Sciatic nerve (tissue), 2 donors: ENCODE results near the gene AP3D1. TPM values are rescaled to one million over a fixed set of nuclear protein-coding genes. Genes with fewer than 3 reads are reported as not detected.
"Not testable (repeated sequence)": the region's sequence is repeated elsewhere in the genome, so short reads cannot be mapped to it uniquely, and the experiment has no call there.

Experiments
- ATAC-seq: fragments of 200-7000 bp; cut with Tn5 transposase; one replicate; pipeline ENCODE4 v1.9.1; 2020; ENCODE audit warnings: mild to moderate bottlenecking, moderate library complexity
- DNase-seq: peaks from one replicate; pipeline ENCODE4 v3.0.0-alpha.2; 2020; ENCODE audit warnings: low spot score
- intact Hi-C: fragments of 100-400 bp; cut with DNase I; formaldehyde crosslinking; loops from one replicate; pipeline ENCODE4 v1.14.2; 2022
- total RNA-seq: library from RNA; stranded (reverse); fragmentation: NEBNext Ultra II Directional; extraction: Animal tissue kit (Norgen Biotek cat#: 25700); gene quantifications from one replicate; pipeline ENCODE4 v1.2.1, GENCODE V29; 2021
- donor health status: DM: no; HTN: no; CAD: no.
- donor health status: DM: no; HTN: no; CAD: no.

The AP3D1 gene
- total RNA-seq, 1 donor from 2014 or later: 81.4 TPM

- DNase-seq (no peak), ATAC-seq (peak; percentile 87)
- intact Hi-C loops: loop anchor here (10.0 kb wide), 1 partner anchor 358 kb away; no protein-coding TSS in a partner anchor
Measured at GRCh38 chr19:2132731-2133490, 18.5 kb downstream of the AP3D1 start.

GRCh38 chr19:2132191-2132590 is 19.2 kb downstream of the AP3D1 start:
- DNase-seq (no peak), ATAC-seq (peak; percentile 7)
- intact Hi-C loops: loop anchor here (10.0 kb wide), 1 partner anchor 357 kb away; no protein-coding TSS in a partner anchor

DNA sequence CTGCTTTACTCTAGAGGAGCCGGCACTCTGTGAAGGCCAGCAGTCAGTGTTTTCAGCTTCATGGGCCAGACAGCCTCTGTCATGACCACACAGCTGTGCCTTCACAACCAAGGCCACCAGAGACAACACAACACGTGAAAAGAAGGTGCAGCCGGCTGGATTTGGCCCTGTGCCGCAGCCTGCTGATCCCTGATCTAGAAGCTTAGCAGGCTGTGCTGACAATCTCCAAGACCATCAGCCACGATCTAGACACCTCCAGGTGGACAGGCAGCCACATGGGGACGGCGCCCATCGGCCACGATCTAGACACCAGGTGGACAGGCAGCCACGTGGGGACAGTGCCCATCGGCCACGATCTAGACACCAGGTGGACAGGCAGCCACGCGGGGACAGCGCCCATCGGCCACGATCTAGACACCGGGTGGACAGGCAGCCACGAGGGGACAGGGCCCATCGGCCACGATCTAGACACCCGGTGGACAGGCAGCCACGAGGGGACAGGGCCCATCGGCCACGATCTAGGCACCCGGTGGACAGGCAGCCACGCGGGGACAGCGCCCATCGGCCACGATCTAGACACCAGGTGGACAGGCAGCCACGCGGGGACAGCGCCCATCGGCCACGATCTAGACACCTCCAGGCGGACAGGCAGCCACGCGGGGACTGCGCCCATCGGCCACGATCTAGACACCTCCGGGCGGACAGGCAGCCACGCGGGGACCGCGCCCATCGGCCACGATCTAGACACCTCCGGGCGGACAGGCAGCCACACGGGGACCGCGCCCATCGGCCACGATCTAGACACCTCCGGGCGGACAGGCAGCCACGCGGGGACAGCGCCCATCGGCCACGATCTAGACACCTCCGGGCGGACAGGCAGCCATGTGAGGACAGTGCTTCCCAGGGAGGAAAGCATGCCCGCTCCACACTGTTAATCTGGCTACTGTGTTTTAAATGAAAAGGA is 20.1 kb downstream of the AP3D1 start:
- not testable (repeated sequence) for ATAC-seq, DNase-seq
- intact Hi-C loops: loop anchor here (10.0 kb wide), 1 partner anchor 356 kb away; no protein-coding TSS in a partner anchor

GRCh38 chr19:2129892-2130770 is 21.2 kb downstream of the AP3D1 start:
- intact Hi-C loops: loop anchor here (10.0 kb wide), 1 partner anchor 355 kb away; no protein-coding TSS in a partner anchor
- DNase-seq: no peak
- no peak for ATAC-seq

- ATAC-seq: no peak
Measured at GRCh38 chr19:2129486-2129885, 21.9 kb downstream of the AP3D1 start.

DNA sequence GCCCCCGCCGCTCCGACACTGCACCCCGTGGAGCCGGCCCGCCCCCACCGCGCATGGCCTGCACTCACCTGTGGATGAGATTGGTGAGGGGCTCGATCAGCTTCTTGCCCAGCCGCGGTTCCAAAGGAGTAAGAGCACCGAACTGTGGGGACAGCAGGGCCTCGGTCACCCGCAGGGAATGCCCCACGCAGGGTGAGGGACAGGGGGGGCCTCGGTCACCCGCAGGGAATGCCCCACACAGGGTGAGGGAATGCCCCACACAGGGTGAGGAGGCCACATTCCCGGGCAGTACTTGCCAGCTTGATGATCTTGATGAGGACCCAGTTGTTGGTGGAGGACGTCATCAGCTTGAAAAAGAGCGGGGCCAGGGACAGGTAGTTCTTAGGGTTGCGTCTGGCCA is 22.3 kb downstream of the AP3D1 start:
- no peak for DNase-seq
- ATAC-seq: no peak
- intact Hi-C loops: no loop called here

More at GRCh38 chr19:2129486-2129885, 21.9 kb downstream of the AP3D1 start:
- no peak for DNase-seq
- intact Hi-C loops: no loop called here

DNA sequence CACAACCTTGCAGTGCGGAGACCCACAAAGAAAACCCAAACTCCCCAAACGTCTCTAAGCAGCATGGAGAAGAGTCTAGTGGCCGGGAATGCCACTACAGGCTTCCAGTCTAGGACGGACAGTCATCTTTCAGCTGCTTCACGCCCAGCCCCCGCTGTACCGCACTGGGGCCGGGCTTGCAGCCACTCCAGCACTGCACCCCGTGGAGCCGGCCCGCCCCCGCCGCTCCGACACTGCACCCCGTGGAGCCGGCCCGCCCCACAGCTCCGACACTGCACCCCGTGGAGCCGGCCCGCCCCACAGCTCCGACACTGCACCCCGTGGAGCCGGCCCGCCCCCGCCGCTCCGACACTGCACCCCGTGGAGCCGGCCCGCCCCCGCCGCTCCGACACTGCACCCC is 23.1 kb downstream of the AP3D1 start:
- intact Hi-C loops, ATAC-seq, DNase-seq: not testable (repeated sequence)

- ATAC-seq (peak; percentile 18), DNase-seq (no peak)
- intact Hi-C loops: no loop called here
Measured at GRCh38 chr19:2127758-2128157, 23.6 kb downstream of the AP3D1 start.

DNA sequence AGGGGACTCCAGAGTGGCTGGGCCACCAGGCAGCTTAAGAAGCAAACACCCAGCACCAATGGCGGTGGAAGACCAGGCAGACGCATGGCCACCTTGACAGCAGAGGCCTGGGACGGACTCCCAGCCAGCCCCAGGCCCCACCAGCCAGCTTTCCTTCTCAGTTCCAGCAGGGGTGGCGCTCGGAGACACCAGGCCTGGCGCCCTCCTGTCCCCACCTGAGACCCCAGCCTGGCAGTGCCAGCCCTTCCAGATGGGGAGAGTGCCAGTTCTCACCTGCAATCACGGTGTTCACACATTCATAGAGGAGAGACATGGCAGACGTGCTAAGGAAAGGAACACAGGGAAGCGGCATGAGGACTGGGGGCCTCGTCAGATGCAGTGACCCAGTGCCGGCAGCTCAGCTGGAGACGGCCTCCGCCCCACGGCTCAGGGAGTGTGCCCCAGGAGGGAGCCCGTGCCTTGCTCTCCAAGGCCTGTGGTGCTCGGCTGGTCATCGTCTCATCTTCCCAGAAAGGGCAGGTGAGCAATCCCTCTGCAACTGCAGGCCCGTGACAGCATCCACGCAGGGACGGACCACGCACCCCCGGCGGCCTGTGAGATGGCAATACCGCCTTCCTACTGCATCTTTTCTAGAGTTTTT is 24.4 kb downstream of the AP3D1 start:
- DNase-seq: no peak
- no peak for ATAC-seq
- intact Hi-C loops: no loop called here

DNA sequence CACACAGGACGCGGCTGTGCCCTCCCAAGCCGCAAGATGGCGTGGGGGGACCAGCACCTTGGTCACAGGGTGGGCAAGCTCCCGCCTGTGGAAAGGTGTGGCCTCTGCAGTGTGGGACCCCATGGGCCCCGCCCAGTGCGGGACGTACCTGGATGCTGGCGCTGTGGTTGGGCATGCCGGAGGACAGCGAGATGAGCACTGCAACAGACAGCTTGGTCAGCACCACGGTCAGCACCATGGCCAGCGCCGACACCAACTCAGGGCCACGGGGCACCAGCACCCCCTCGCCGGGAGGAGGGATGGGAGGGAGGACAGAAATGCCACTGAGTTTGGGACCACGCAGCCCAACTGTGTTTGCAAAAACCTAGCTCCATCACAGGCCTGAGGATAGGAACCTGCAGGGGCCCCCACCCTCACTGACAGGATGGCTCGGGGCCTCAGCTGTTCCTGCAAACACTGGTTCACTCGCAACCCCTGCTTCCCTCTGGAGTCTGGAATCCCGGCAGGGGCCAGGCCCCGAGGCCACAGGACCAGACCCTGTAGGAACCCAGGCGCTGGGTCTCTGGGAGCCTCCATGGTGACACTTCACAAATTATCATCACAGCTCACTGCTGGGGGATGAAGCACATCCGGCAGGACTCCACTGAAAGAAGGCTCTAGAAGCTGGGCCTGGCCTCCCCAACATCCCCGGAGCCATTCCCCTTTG is 27.5 kb downstream of the AP3D1 start:
- ATAC-seq: no peak

GRCh38 chr19:2122982-2123381 is 28.4 kb downstream of the AP3D1 start:
- intact Hi-C loops: no loop called here

More for the DNA sequence above, 27.5 kb downstream of the AP3D1 start:
- intact Hi-C loops: no loop called here
- no peak for DNase-seq

GRCh38 chr19:2122251-2122650 is 29.1 kb downstream of the AP3D1 start:
- intact Hi-C loops: no loop called here
- ATAC-seq (no peak), DNase-seq (no peak)

More at GRCh38 chr19:2122982-2123381, 28.4 kb downstream of the AP3D1 start:
- DNase-seq (no peak), ATAC-seq (no peak)

GRCh38 chr19:2121416-2122051 is 29.8 kb downstream of the AP3D1 start:
- intact Hi-C loops: no loop called here
- DNase-seq (no peak), ATAC-seq (no peak)

DNA sequence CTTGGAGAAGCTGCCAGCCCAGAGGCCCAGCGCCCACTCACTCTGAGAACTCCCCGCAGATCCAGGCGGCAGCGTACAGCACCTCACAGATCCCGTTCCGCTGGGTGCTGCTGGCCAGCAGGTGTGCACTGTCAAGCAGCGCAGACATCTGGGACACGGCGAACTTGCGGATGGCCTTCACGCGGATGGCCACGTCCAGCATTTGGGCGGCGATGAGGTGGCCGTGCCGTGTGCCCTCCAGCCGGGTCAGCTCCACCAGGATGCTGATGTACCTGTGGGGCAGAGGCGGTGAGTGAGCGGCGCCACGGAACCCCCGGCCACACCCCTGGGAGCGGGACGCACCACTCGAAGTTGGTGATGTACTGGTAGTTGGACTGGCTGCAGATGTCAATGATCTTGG is 30.5 kb downstream of the AP3D1 start:
- intact Hi-C loops: no loop called here
- DNase-seq: no peak
- ATAC-seq: no peak

GRCh38 chr19:2119921-2120785 is 31.2 kb downstream of the AP3D1 start:
- ATAC-seq (no peak), DNase-seq (no peak)
- intact Hi-C loops: no loop called here

DNA sequence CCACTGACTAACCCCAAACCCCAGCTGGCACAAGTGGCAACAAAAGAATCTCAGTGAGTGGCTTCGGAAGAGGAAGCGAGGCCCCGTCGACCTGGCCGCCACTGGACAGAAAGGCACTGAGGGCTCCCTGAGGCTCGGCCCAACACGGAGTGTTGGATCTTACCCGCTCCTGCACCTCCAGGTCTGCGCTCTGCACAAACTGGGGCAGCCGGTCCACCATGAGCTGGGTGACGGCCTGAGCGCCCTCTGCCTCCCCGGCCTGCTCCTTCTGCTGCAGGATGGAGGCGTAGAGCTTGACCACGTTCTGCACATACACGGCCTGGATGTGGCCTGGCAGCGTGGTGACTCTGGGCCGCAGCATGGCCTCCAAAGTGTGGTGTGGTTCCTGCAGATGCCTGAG is 32.9 kb downstream of the AP3D1 start:
- no peak for DNase-seq
- ATAC-seq: no peak
- intact Hi-C loops: no loop called here
